Liver (tissue), 9 donors: ENCODE data around the gene CYB561A3. TPM values are rescaled to one million over a fixed set of nuclear protein-coding genes. Genes with fewer than 3 reads are reported as not detected.

ENCODE experiments used
- DNase-seq: peaks from one replicate; pipeline ENCODE4 v3.0.0-alpha.2; 2017; ENCODE audit warnings: low spot score
- H3K27ac ChIP-seq, 2 donors: one replicate each; pipeline ENCODE4 v1.7.0; 2013; ENCODE audit warnings: inconsistent platforms in 2 of 2, low read length in 2 of 2, control low read depth in 1 of 2, low read depth in 1 of 2, mild to moderate bottlenecking in 1 of 2
- H3K27me3 ChIP-seq, 4 donors: one replicate each; pipeline versions ENCODE4 v1.6.1 to v1.7.0; 2013; ENCODE audit warnings: low read length in 3 of 4, inconsistent platforms in 1 of 4, mild to moderate bottlenecking in 1 of 4, moderate library complexity in 1 of 4; ENCODE audit not compliant: control insufficient read depth in 4 of 4, insufficient read depth in 4 of 4
- H3K36me3 ChIP-seq, 4 donors: one replicate each; pipeline versions ENCODE4 v1.6.1 to v1.7.0; 2013; ENCODE audit warnings: low read length in 3 of 4, mild to moderate bottlenecking in 3 of 4, low read depth in 1 of 4, moderate library complexity in 1 of 4; ENCODE audit not compliant: control insufficient read depth in 4 of 4, insufficient read depth in 3 of 4
- H3K4me1 ChIP-seq, 4 donors: one replicate each; pipeline versions ENCODE4 v1.6.1 to v1.7.0; 2013; ENCODE audit warnings: low read length in 3 of 4, mild to moderate bottlenecking in 3 of 4, moderate library complexity in 1 of 4; ENCODE audit not compliant: control insufficient read depth in 4 of 4, insufficient read depth in 4 of 4
- H3K4me3 ChIP-seq, 3 donors: one replicate each; pipeline versions ENCODE4 v1.6.1 to v1.7.0; 2013; ENCODE audit warnings: low read length in 3 of 3, control low read depth in 1 of 3, low read depth in 1 of 3, mild to moderate bottlenecking in 1 of 3
- H3K9ac ChIP-seq, 2 donors: one replicate each; pipeline ENCODE4 v1.7.0; 2013; ENCODE audit warnings: low read length in 2 of 2, mild to moderate bottlenecking in 2 of 2, moderate library complexity in 2 of 2, control low read depth in 1 of 2, low read depth in 1 of 2
- H3K9me3 ChIP-seq, 4 donors: one replicate each; pipeline versions ENCODE4 v1.6.1 to v1.7.0; 2013; ENCODE audit warnings: low read length in 3 of 4; ENCODE audit not compliant: control insufficient read depth in 4 of 4
- EGR1 ChIP-seq, 2 donors: IDR thresholded peaks; 2 replicates each; pipeline ENCODE4 v1.6.1; 2016 to 2018; ENCODE audit warnings: antibody characterized with exemption in 2 of 2, low read depth in 2 of 2
- FOXA1 ChIP-seq: IDR thresholded peaks from 2 replicates; pipeline ENCODE4 v1.6.1; 2016; ENCODE audit warnings: antibody characterized with exemption
- GABPA ChIP-seq, 2 donors: IDR thresholded peaks in 1 of 2; conservative IDR thresholded peaks in 1 of 2; 2 replicates each; pipeline ENCODE4 v1.6.1; 2016; ENCODE audit warnings: antibody characterized with exemption in 2 of 2, mild to moderate bottlenecking in 1 of 2, moderate library complexity in 1 of 2
- HNF4A ChIP-seq, 2 donors: conservative IDR thresholded peaks; 2 replicates each; pipeline ENCODE4 v1.6.1; 2016; ENCODE audit warnings: antibody characterized with exemption in 2 of 2, mild to moderate bottlenecking in 2 of 2
- HNF4G ChIP-seq: IDR thresholded peaks from 2 replicates; pipeline ENCODE4 v1.6.1; 2016; ENCODE audit warnings: antibody characterized with exemption
- JUND ChIP-seq, 2 donors: IDR thresholded peaks; 2 replicates each; pipeline ENCODE4 v1.6.1; 2016; ENCODE audit warnings: antibody characterized with exemption in 2 of 2
- MAX ChIP-seq: IDR thresholded peaks from 2 replicates; pipeline ENCODE4 v1.6.1; 2016; ENCODE audit warnings: antibody characterized with exemption
- NR2F2 ChIP-seq: IDR thresholded peaks from 2 replicates; pipeline ENCODE4 v1.6.1; 2016; ENCODE audit warnings: antibody characterized with exemption
- RAD21 ChIP-seq, 2 donors: IDR thresholded peaks; 2 replicates each; pipeline ENCODE4 v1.6.1; 2016; ENCODE audit warnings: antibody characterized with exemption in 2 of 2, mild to moderate bottlenecking in 2 of 2
- REST ChIP-seq: IDR thresholded peaks from 2 replicates; pipeline ENCODE4 v1.6.1; 2016; ENCODE audit warnings: antibody characterized with exemption, mild to moderate bottlenecking
- RXRA ChIP-seq, 2 donors: IDR thresholded peaks; 2 replicates each; pipeline ENCODE4 v1.6.1; 2017 to 2018; ENCODE audit warnings: antibody characterized with exemption in 2 of 2, mild to moderate bottlenecking in 1 of 2
- SP1 ChIP-seq: IDR thresholded peaks from 2 replicates; pipeline ENCODE4 v1.6.1; 2018; ENCODE audit warnings: antibody characterized with exemption, mild to moderate bottlenecking
- TAF1 ChIP-seq: conservative IDR thresholded peaks from 2 replicates; pipeline ENCODE4 v1.6.1; 2016; ENCODE audit warnings: antibody characterized with exemption, mild to moderate bottlenecking
- WGBS: extraction: QIAGEN DNeasy Blood & Tissue Kit; methylation state at CpG from one replicate; pipeline ENCODE4 v1.1.7; 2013; 5-methylcytosine and 5-hydroxymethylcytosine counted together
- polyA plus RNA-seq, 2 donors: library from polyadenylated mRNA; stranded (reverse) in 1 of 2; unstranded in 1 of 2; fragments of 200-250 nt in 1 of 2; fragments of >200 nt in 1 of 2; fragmentation: Nextera tagmentation in 1 of 2; extraction: Ambion mirVana in 1 of 2; gene quantifications; one replicate each; pipeline versions ENCODE4 v1.2.1 to v1.2.3, GENCODE V29; 2013 to 2015
- total RNA-seq, 2 donors: library from RNA; depleted of rRNA; stranded (reverse); fragments of >200 nt; gene quantifications; one replicate each; pipeline ENCODE4 v1.2.3, GENCODE V29; 2014
- TF ChIP-seq, protein P1 (sequence below): IDR thresholded peaks from 2 replicates; pipeline ENCODE4 v1.6.1; 2016; ENCODE audit warnings: antibody characterized with exemption
- TF ChIP-seq, protein P2 (sequence below): fragments of 150-350 bp; IDR thresholded peaks from 2 replicates; pipeline ENCODE4 v1.5.1; 2017; ENCODE audit warnings: improper control_type of control experiment, low read depth, low read length; ENCODE audit not compliant: missing input control
- TF ChIP-seq, protein P3 (sequence below): IDR thresholded peaks from 2 replicates; pipeline ENCODE4 v1.6.1; 2016; ENCODE audit warnings: antibody characterized with exemption
- donor health status: healthy.
- donor health status: healthy.
- donor health status: healthy.
- donor health status: healthy.
- donor health status: healthy.

CYB561A3 gene
- total and polyA plus RNA-seq, 4 donors: 20.2 to 36.5 (median 28.4) TPM

DNA sequence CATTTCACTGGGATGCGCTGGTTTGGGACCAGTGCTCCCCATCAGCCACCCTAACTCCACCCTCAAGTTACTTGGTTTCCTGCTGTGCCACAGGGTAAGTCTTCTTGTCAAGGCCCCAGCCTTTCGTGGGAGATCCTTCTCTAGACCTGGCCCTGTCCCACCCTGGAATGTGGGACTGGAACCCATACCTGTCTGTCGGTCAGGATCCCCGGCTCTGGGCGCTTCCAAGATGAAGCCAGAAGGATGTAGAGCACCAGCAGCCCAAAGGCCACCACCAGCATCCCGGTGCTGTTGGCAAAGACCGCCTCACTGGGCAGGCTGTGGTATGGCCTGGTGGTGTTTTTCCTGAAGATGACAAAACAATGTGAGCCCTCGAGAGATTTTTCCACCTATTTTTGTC is 10.9 kb downstream of the CYB561A3 start:
- Histone ChIP-seq H3K27me3 (no peaks in the 10 kb centered on the region), H3K9ac (no peak overlapping the region), H3K36me3 (peaks cover 5 to 23% (median 9%) of the 10 kb centered on the region in 4 donors), H3K9me3 (no peaks in the 10 kb centered on the region), H3K27ac (no peak overlapping the region), H3K4me3 (no peak overlapping the region), H3K4me1 (peaks cover 0 to 11% (median 6%) of the 10 kb centered on the region in 4 donors)
- WGBS: 97% methylated on average over 8 of the region's 8 CpGs
- TF ChIP-seq JUND (IDR thresholded peaks at IDR 0.05): no peak
- TF ChIP-seq, protein P1, sequence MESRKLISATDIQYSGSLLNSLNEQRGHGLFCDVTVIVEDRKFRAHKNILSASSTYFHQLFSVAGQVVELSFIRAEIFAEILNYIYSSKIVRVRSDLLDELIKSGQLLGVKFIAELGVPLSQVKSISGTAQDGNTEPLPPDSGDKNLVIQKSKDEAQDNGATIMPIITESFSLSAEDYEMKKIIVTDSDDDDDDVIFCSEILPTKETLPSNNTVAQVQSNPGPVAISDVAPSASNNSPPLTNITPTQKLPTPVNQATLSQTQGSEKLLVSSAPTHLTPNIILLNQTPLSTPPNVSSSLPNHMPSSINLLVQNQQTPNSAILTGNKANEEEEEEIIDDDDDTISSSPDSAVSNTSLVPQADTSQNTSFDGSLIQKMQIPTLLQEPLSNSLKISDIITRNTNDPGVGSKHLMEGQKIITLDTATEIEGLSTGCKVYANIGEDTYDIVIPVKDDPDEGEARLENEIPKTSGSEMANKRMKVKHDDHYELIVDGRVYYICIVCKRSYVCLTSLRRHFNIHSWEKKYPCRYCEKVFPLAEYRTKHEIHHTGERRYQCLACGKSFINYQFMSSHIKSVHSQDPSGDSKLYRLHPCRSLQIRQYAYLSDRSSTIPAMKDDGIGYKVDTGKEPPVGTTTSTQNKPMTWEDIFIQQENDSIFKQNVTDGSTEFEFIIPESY: no peak
- TF ChIP-seq, protein P2, sequence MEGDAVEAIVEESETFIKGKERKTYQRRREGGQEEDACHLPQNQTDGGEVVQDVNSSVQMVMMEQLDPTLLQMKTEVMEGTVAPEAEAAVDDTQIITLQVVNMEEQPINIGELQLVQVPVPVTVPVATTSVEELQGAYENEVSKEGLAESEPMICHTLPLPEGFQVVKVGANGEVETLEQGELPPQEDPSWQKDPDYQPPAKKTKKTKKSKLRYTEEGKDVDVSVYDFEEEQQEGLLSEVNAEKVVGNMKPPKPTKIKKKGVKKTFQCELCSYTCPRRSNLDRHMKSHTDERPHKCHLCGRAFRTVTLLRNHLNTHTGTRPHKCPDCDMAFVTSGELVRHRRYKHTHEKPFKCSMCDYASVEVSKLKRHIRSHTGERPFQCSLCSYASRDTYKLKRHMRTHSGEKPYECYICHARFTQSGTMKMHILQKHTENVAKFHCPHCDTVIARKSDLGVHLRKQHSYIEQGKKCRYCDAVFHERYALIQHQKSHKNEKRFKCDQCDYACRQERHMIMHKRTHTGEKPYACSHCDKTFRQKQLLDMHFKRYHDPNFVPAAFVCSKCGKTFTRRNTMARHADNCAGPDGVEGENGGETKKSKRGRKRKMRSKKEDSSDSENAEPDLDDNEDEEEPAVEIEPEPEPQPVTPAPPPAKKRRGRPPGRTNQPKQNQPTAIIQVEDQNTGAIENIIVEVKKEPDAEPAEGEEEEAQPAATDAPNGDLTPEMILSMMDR: no peak
- TF ChIP-seq EGR1 (IDR thresholded peaks at IDR 0.05; ENCODE audit: low read depth in 2 of 2): no peak
- TF ChIP-seq MAX: no peak
- TF ChIP-seq REST: no peak
- TF ChIP-seq RXRA (IDR thresholded peaks at IDR 0.05): no peak
- no peak for TF ChIP-seq FOXA1
- no peak for TF ChIP-seq RAD21 (IDR thresholded peaks at IDR 0.05)
- TF ChIP-seq, protein P3, sequence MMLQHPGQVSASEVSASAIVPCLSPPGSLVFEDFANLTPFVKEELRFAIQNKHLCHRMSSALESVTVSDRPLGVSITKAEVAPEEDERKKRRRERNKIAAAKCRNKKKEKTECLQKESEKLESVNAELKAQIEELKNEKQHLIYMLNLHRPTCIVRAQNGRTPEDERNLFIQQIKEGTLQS: no peak
- no peak for TF ChIP-seq TAF1
- TF ChIP-seq SP1: no peak
- TF ChIP-seq HNF4G: no peak
- no peak for TF ChIP-seq NR2F2
- DNase-seq: no peak

DNA sequence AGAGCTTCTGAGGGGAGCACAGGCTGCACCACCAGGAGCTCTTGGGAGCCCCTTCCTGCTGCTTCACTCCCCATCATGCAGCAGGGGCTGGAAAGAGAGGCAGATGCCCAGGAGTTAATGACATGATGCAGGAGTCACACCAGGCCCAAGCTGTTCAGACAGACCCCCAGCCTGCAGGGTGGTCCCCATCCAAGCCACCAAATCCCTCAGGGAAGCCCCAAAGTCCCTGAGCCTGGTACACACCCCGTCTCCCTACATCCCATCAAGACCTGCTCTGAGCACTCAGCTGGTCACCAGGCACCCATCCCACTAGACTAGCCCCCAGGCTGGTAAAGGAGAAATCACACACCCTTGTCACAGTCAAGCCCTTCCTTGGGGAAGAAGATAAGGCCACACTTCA is 11.3 kb downstream of the CYB561A3 start:
- Histone ChIP-seq H3K4me3 (no peak overlapping the region), H3K9ac (no peak overlapping the region), H3K36me3 (peaks cover 6 to 28% (median 9%) of the 10 kb centered on the region in 4 donors), H3K4me1 (peaks cover 0 to 11% (median 6%) of the 10 kb centered on the region in 4 donors), H3K9me3 (no peaks in the 10 kb centered on the region), H3K27ac (no peak overlapping the region), H3K27me3 (no peaks in the 10 kb centered on the region)
- no peak for DNase-seq
- 100% methylated on average over 1 of the region's 1 CpG for WGBS
- TF ChIP-seq, protein P1: no peak
- no peak for TF ChIP-seq TAF1
- no peak for TF ChIP-seq GABPA (IDR thresholded peaks at IDR 0.05 in 1 of 2, conservative IDR thresholded peaks at IDR 0.05 in 1 of 2)
- no peak for TF ChIP-seq RAD21 (IDR thresholded peaks at IDR 0.05)
- TF ChIP-seq, protein P3: no peak
- TF ChIP-seq, protein P2: no peak
- TF ChIP-seq HNF4A (conservative IDR thresholded peaks at IDR 0.05): no peak
